ENCODE data around the gene PRR23A. TPM values are rescaled to one million over a fixed set of nuclear protein-coding genes. Genes with fewer than 3 reads are reported as not detected.

Gene PRR23A
- total RNA-seq, 1 donor from 2014 or later: not detected

- Histone ChIP-seq H3K27me3 (ENCODE audit: control insufficient read depth in 3 of 3, insufficient read depth in 3 of 3, low read length in 3 of 3) (no peaks in the 10 kb centered on the region), H3K9me3 (ENCODE audit: control insufficient read depth in 3 of 3, low read length in 3 of 3) (no peaks in the 10 kb centered on the region), H3K36me3 (ENCODE audit: control insufficient read depth in 3 of 3, insufficient read depth in 3 of 3, low read length in 3 of 3) (no peaks in the 10 kb centered on the region), H3K27ac (ENCODE audit: low read depth, low read length) (no peak overlapping the region), H3K4me3 (ENCODE audit: low read length in 3 of 3) (no peak overlapping the region), H3K9ac (ENCODE audit: low read depth in 1 of 3, low read length in 3 of 3) (no peak overlapping the region), H3K4me1 (ENCODE audit: control insufficient read depth in 3 of 3, insufficient read depth in 3 of 3, low read length in 3 of 3) (no peaks in the 10 kb centered on the region)
These were observed 14.2 kb upstream of the PRR23A start for GRCh38 chr3:139020036-139020867.

GRCh38 chr3:139016430-139017048, 10.5 kb upstream of the PRR23A start:
- no peak overlapping the region for H3K9ac ChIP-seq (ENCODE audit: low read depth in 1 of 3, low read length in 3 of 3)
- no peaks in the 10 kb centered on the region for H3K4me1 ChIP-seq (ENCODE audit: control insufficient read depth in 3 of 3, insufficient read depth in 3 of 3, low read length in 3 of 3)
- H3K27ac ChIP-seq (ENCODE audit: low read depth, low read length): no peak overlapping the region
- H3K27me3 ChIP-seq (ENCODE audit: control insufficient read depth in 3 of 3, insufficient read depth in 3 of 3, low read length in 3 of 3): no peaks in the 10 kb centered on the region
- no peaks in the 10 kb centered on the region for H3K9me3 ChIP-seq (ENCODE audit: control insufficient read depth in 3 of 3, low read length in 3 of 3)
- H3K36me3 ChIP-seq (ENCODE audit: control insufficient read depth in 3 of 3, insufficient read depth in 3 of 3, low read length in 3 of 3): no peaks in the 10 kb centered on the region
- no peak overlapping the region for H3K4me3 ChIP-seq (ENCODE audit: low read length in 3 of 3)

- Histone ChIP-seq H3K4me3 (ENCODE audit: low read length in 3 of 3) (no peak overlapping the region), H3K9me3 (ENCODE audit: control insufficient read depth in 3 of 3, low read length in 3 of 3) (peaks cover 0 to 4% (median 0%) of the 10 kb centered on the region in 3 donors), H3K27ac (ENCODE audit: low read depth, low read length) (no peak overlapping the region), H3K36me3 (ENCODE audit: control insufficient read depth in 3 of 3, insufficient read depth in 3 of 3, low read length in 3 of 3) (no peaks in the 10 kb centered on the region), H3K27me3 (ENCODE audit: control insufficient read depth in 3 of 3, insufficient read depth in 3 of 3, low read length in 3 of 3) (no peaks in the 10 kb centered on the region), H3K9ac (ENCODE audit: low read depth in 1 of 3, low read length in 3 of 3) (no peak overlapping the region), H3K4me1 (ENCODE audit: control insufficient read depth in 3 of 3, insufficient read depth in 3 of 3, low read length in 3 of 3) (no peaks in the 10 kb centered on the region)
These were observed 593 bp downstream of the PRR23A start for GRCh38 chr3:139005356-139005993.

GRCh38 chr3:138995706-138996105, 10.4 kb downstream of the PRR23A start:
- H3K9ac ChIP-seq (ENCODE audit: low read depth in 1 of 3, low read length in 3 of 3): no peak overlapping the region
- no peaks in the 10 kb centered on the region for H3K9me3 ChIP-seq (ENCODE audit: control insufficient read depth in 3 of 3, low read length in 3 of 3)
- H3K4me1 ChIP-seq (ENCODE audit: control insufficient read depth in 3 of 3, insufficient read depth in 3 of 3, low read length in 3 of 3): no peaks in the 10 kb centered on the region
- no peaks in the 10 kb centered on the region for H3K36me3 ChIP-seq (ENCODE audit: control insufficient read depth in 3 of 3, insufficient read depth in 3 of 3, low read length in 3 of 3)
- no peak overlapping the region for H3K4me3 ChIP-seq (ENCODE audit: low read length in 3 of 3)
- no peaks in the 10 kb centered on the region for H3K27me3 ChIP-seq (ENCODE audit: control insufficient read depth in 3 of 3, insufficient read depth in 3 of 3, low read length in 3 of 3)
- H3K27ac ChIP-seq (ENCODE audit: low read depth, low read length): no peak overlapping the region

- Histone ChIP-seq H3K4me1 (ENCODE audit: control insufficient read depth in 3 of 3, insufficient read depth in 3 of 3, low read length in 3 of 3) (no peaks in the 10 kb centered on the region), H3K27me3 (ENCODE audit: control insufficient read depth in 3 of 3, insufficient read depth in 3 of 3, low read length in 3 of 3) (no peaks in the 10 kb centered on the region), H3K27ac (ENCODE audit: low read depth, low read length) (no peak overlapping the region), H3K9me3 (ENCODE audit: control insufficient read depth in 3 of 3, low read length in 3 of 3) (no peaks in the 10 kb centered on the region), H3K9ac (ENCODE audit: low read depth in 1 of 3, low read length in 3 of 3) (no peak overlapping the region), H3K36me3 (ENCODE audit: control insufficient read depth in 3 of 3, insufficient read depth in 3 of 3, low read length in 3 of 3) (no peaks in the 10 kb centered on the region), H3K4me3 (ENCODE audit: low read length in 3 of 3) (no peak overlapping the region)
These were observed 18.9 kb downstream of the PRR23A start for GRCh38 chr3:138987181-138987580.

GRCh38 chr3:138985932-138986331, 20.1 kb downstream of the PRR23A start:
- Histone ChIP-seq H3K27ac (ENCODE audit: low read depth, low read length) (no peak overlapping the region), H3K9me3 (ENCODE audit: control insufficient read depth in 3 of 3, low read length in 3 of 3) (no peaks in the 10 kb centered on the region), H3K27me3 (ENCODE audit: control insufficient read depth in 3 of 3, insufficient read depth in 3 of 3, low read length in 3 of 3) (no peaks in the 10 kb centered on the region), H3K36me3 (ENCODE audit: control insufficient read depth in 3 of 3, insufficient read depth in 3 of 3, low read length in 3 of 3) (no peaks in the 10 kb centered on the region), H3K9ac (ENCODE audit: low read depth in 1 of 3, low read length in 3 of 3) (no peak overlapping the region), H3K4me3 (ENCODE audit: low read length in 3 of 3) (no peak overlapping the region), H3K4me1 (ENCODE audit: control insufficient read depth in 3 of 3, insufficient read depth in 3 of 3, low read length in 3 of 3) (no peaks in the 10 kb centered on the region)

- Histone ChIP-seq H3K36me3 (ENCODE audit: control insufficient read depth in 3 of 3, insufficient read depth in 3 of 3, low read length in 3 of 3) (no peaks in the 10 kb centered on the region), H3K27ac (ENCODE audit: low read depth, low read length) (no peak overlapping the region), H3K4me1 (ENCODE audit: control insufficient read depth in 3 of 3, insufficient read depth in 3 of 3, low read length in 3 of 3) (no peaks in the 10 kb centered on the region), H3K9me3 (ENCODE audit: control insufficient read depth in 3 of 3, low read length in 3 of 3) (no peaks in the 10 kb centered on the region), H3K27me3 (ENCODE audit: control insufficient read depth in 3 of 3, insufficient read depth in 3 of 3, low read length in 3 of 3) (no peaks in the 10 kb centered on the region), H3K9ac (ENCODE audit: low read depth in 1 of 3, low read length in 3 of 3) (no peak overlapping the region), H3K4me3 (ENCODE audit: low read length in 3 of 3) (no peak overlapping the region)
These were observed 21.3 kb downstream of the PRR23A start for GRCh38 chr3:138984816-138985215.

GRCh38 chr3:138976047-138976446, 30.0 kb downstream of the PRR23A start:
- H3K36me3 ChIP-seq (ENCODE audit: control insufficient read depth in 3 of 3, insufficient read depth in 3 of 3, low read length in 3 of 3): no peaks in the 10 kb centered on the region
- H3K27me3 ChIP-seq (ENCODE audit: control insufficient read depth in 3 of 3, insufficient read depth in 3 of 3, low read length in 3 of 3): peaks cover 0 to 3% (median 0%) of the 10 kb centered on the region in 3 donors
- no peaks in the 10 kb centered on the region for H3K9me3 ChIP-seq (ENCODE audit: control insufficient read depth in 3 of 3, low read length in 3 of 3)
- no peak overlapping the region for H3K27ac ChIP-seq (ENCODE audit: low read depth, low read length)
- no peak overlapping the region for H3K4me3 ChIP-seq (ENCODE audit: low read length in 3 of 3)
- no peak overlapping the region for H3K9ac ChIP-seq (ENCODE audit: low read depth in 1 of 3, low read length in 3 of 3)
- no peaks in the 10 kb centered on the region for H3K4me1 ChIP-seq (ENCODE audit: control insufficient read depth in 3 of 3, insufficient read depth in 3 of 3, low read length in 3 of 3)

- no peaks in the 10 kb centered on the region for H3K36me3 ChIP-seq (ENCODE audit: control insufficient read depth in 3 of 3, insufficient read depth in 3 of 3, low read length in 3 of 3)
These were observed 30.7 kb downstream of the PRR23A start for GRCh38 chr3:138975351-138975750.

GRCh38 chr3:138974462-138974861, 31.6 kb downstream of the PRR23A start:
- no peak overlapping the region for H3K9ac ChIP-seq (ENCODE audit: low read depth in 1 of 3, low read length in 3 of 3)
- no peaks in the 10 kb centered on the region for H3K4me1 ChIP-seq (ENCODE audit: control insufficient read depth in 3 of 3, insufficient read depth in 3 of 3, low read length in 3 of 3)
- H3K27ac ChIP-seq (ENCODE audit: low read depth, low read length): no peak overlapping the region
- no peaks in the 10 kb centered on the region for H3K9me3 ChIP-seq (ENCODE audit: control insufficient read depth in 3 of 3, low read length in 3 of 3)
- no peaks in the 10 kb centered on the region for H3K36me3 ChIP-seq (ENCODE audit: control insufficient read depth in 3 of 3, insufficient read depth in 3 of 3, low read length in 3 of 3)
- H3K27me3 ChIP-seq (ENCODE audit: control insufficient read depth in 3 of 3, insufficient read depth in 3 of 3, low read length in 3 of 3): peaks cover 5 to 6% (median 5%) of the 10 kb centered on the region in 3 donors
- no peak overlapping the region for H3K4me3 ChIP-seq (ENCODE audit: low read length in 3 of 3)

More at GRCh38 chr3:138975351-138975750, 30.7 kb downstream of the PRR23A start:
- Histone ChIP-seq H3K4me1 (ENCODE audit: control insufficient read depth in 3 of 3, insufficient read depth in 3 of 3, low read length in 3 of 3) (no peaks in the 10 kb centered on the region), H3K9me3 (ENCODE audit: control insufficient read depth in 3 of 3, low read length in 3 of 3) (no peaks in the 10 kb centered on the region), H3K27ac (ENCODE audit: low read depth, low read length) (no peak overlapping the region), H3K4me3 (ENCODE audit: low read length in 3 of 3) (no peak overlapping the region), H3K9ac (ENCODE audit: low read depth in 1 of 3, low read length in 3 of 3) (no peak overlapping the region), H3K27me3 (ENCODE audit: control insufficient read depth in 3 of 3, insufficient read depth in 3 of 3, low read length in 3 of 3) (peaks cover 5 to 6% (median 5%) of the 10 kb centered on the region in 3 donors)
